ENCODE data around the gene TACC2.
A peak's percentile ranks its signal among the peaks of the same experiment; 100 is the strongest.

The TACC2 gene

GRCh38 chr10:122151121-122151694, 162.2 kb downstream of the TACC2 start:
- DNase-seq, result no peak
- Histone ChIP-seq H3K9me3 (ENCODE audit: control insufficient read depth, low read length) (no peaks in the 10 kb centered on the region), H3K4me3 (ENCODE audit: insufficient read depth in 1 of 2, low read depth in 1 of 2, low read length in 2 of 2) (no peak overlapping the region), H2BK5ac (ENCODE audit: low read depth, low read length, poor library complexity, severe bottlenecking) (no peak overlapping the region), H3K27ac (ENCODE audit: low read length, poor library complexity, severe bottlenecking) (no peak overlapping the region), H2BK12ac (ENCODE audit: low read length in 2 of 2) (no peak overlapping the region), H4K91ac (ENCODE audit: low read length) (peak overlapping the region; percentile 6), H3K36me3 (ENCODE audit: control insufficient read depth in 1 of 2, insufficient read depth in 2 of 2, low read depth in 1 of 2, low read length in 2 of 2) (peaks cover 0 to 9% of the 10 kb centered on the region in 2 experiments), H3K4ac (ENCODE audit: low read depth in 1 of 2, low read length in 2 of 2) (no peak overlapping the region), H3K14ac (ENCODE audit: low read length in 2 of 2) (no peak overlapping the region), H2BK120ac (ENCODE audit: low read depth, low read length) (no peak overlapping the region), H4K8ac (ENCODE audit: low read length) (no peak overlapping the region), H2BK15ac (ENCODE audit: low read depth, poor library complexity, severe bottlenecking) (no peak overlapping the region), H3K18ac (ENCODE audit: low read depth in 1 of 2, low read length in 2 of 2) (no peak overlapping the region), H3K9ac (ENCODE audit: low read length) (no peak overlapping the region), H3K27me3 (ENCODE audit: control insufficient read depth in 1 of 2, insufficient read depth in 1 of 2, low read length in 2 of 2) (no peaks in the 10 kb centered on the region), H2AFZ (ENCODE audit: low read depth, low read length) (no peak overlapping the region), H3K4me1 (ENCODE audit: control insufficient read depth, insufficient read depth, low read depth, low read length) (peaks cover 25% of the 10 kb centered on the region), H2AK5ac (ENCODE audit: low read length, severe bottlenecking) (no peak overlapping the region), H3K4me2 (ENCODE audit: low read length, poor library complexity, severe bottlenecking) (no peak overlapping the region), H3K79me1 (replicated peaks; ENCODE audit: low read length, poor library complexity, severe bottlenecking) (peaks cover 37% of the 10 kb centered on the region), H3K23ac (ENCODE audit: low read length in 2 of 2) (no peak overlapping the region)
- 98% methylated on average over 5 of the region's 5 CpGs for WGBS

- Histone ChIP-seq H3K36me3 (ENCODE audit: control insufficient read depth in 1 of 2, insufficient read depth in 2 of 2, low read depth in 1 of 2, low read length in 2 of 2) (peaks cover 0 to 9% of the 10 kb centered on the region in 2 experiments), H3K18ac (ENCODE audit: low read depth in 1 of 2, low read length in 2 of 2) (peak overlapping the region in 1 of 2 experiments; percentile 28), H3K4me1 (ENCODE audit: control insufficient read depth, insufficient read depth, low read depth, low read length) (peaks cover 23% of the 10 kb centered on the region), H2BK120ac (ENCODE audit: low read depth, low read length) (no peak overlapping the region), H3K9ac (ENCODE audit: low read length) (peak overlapping the region; percentile 69), H2BK12ac (ENCODE audit: low read length in 2 of 2) (no peak overlapping the region), H3K23ac (ENCODE audit: low read length in 2 of 2) (no peak overlapping the region), H2AK5ac (ENCODE audit: low read length, severe bottlenecking) (no peak overlapping the region), H2AFZ (ENCODE audit: low read depth, low read length) (no peak overlapping the region), H2BK5ac (ENCODE audit: low read depth, low read length, poor library complexity, severe bottlenecking) (no peak overlapping the region), H3K27ac (ENCODE audit: low read length, poor library complexity, severe bottlenecking) (no peak overlapping the region), H3K4me2 (ENCODE audit: low read length, poor library complexity, severe bottlenecking) (no peak overlapping the region), H3K79me1 (replicated peaks; ENCODE audit: low read length, poor library complexity, severe bottlenecking) (peaks cover 41% of the 10 kb centered on the region), H4K8ac (ENCODE audit: low read length) (peak overlapping the region; percentile 80), H3K27me3 (ENCODE audit: control insufficient read depth in 1 of 2, insufficient read depth in 1 of 2, low read length in 2 of 2) (no peaks in the 10 kb centered on the region), H2BK15ac (ENCODE audit: low read depth, poor library complexity, severe bottlenecking) (no peak overlapping the region), H3K14ac (ENCODE audit: low read length in 2 of 2) (peak overlapping the region in 1 of 2 experiments; percentile 87), H4K91ac (ENCODE audit: low read length) (peak overlapping the region; percentile 25), H3K9me3 (ENCODE audit: control insufficient read depth, low read length) (no peaks in the 10 kb centered on the region), H3K4ac (ENCODE audit: low read depth in 1 of 2, low read length in 2 of 2) (no peak overlapping the region), H3K4me3 (ENCODE audit: insufficient read depth in 1 of 2, low read depth in 1 of 2, low read length in 2 of 2) (no peak overlapping the region)
- no peak for DNase-seq
- 97% methylated on average over 9 of the region's 9 CpGs for WGBS
Measured at GRCh38 chr10:122152544-122152943, 163.6 kb downstream of the TACC2 start.

GRCh38 chr10:122154031-122154544, 165.1 kb downstream of the TACC2 start:
- Histone ChIP-seq H2BK5ac (ENCODE audit: low read depth, low read length, poor library complexity, severe bottlenecking) (no peak overlapping the region), H3K9ac (ENCODE audit: low read length) (peak overlapping the region; percentile 74), H2AK5ac (ENCODE audit: low read length, severe bottlenecking) (no peak overlapping the region), H3K27ac (ENCODE audit: low read length, poor library complexity, severe bottlenecking) (no peak overlapping the region), H3K9me3 (ENCODE audit: control insufficient read depth, low read length) (no peaks in the 10 kb centered on the region), H3K27me3 (ENCODE audit: control insufficient read depth in 1 of 2, insufficient read depth in 1 of 2, low read length in 2 of 2) (no peaks in the 10 kb centered on the region), H3K36me3 (ENCODE audit: control insufficient read depth in 1 of 2, insufficient read depth in 2 of 2, low read depth in 1 of 2, low read length in 2 of 2) (peaks cover 0 to 13% of the 10 kb centered on the region in 2 experiments), H2BK120ac (ENCODE audit: low read depth, low read length) (no peak overlapping the region), H3K4me2 (ENCODE audit: low read length, poor library complexity, severe bottlenecking) (no peak overlapping the region), H2BK12ac (ENCODE audit: low read length in 2 of 2) (no peak overlapping the region), H3K4me1 (ENCODE audit: control insufficient read depth, insufficient read depth, low read depth, low read length) (peaks cover 11% of the 10 kb centered on the region), H3K4ac (ENCODE audit: low read depth in 1 of 2, low read length in 2 of 2) (no peak overlapping the region), H2BK15ac (ENCODE audit: low read depth, poor library complexity, severe bottlenecking) (no peak overlapping the region), H4K91ac (ENCODE audit: low read length) (no peak overlapping the region), H3K79me1 (replicated peaks; ENCODE audit: low read length, poor library complexity, severe bottlenecking) (peaks cover 50% of the 10 kb centered on the region), H4K8ac (ENCODE audit: low read length) (peak overlapping the region; percentile 1), H3K23ac (ENCODE audit: low read length in 2 of 2) (no peak overlapping the region), H3K4me3 (ENCODE audit: insufficient read depth in 1 of 2, low read depth in 1 of 2, low read length in 2 of 2) (no peak overlapping the region), H3K18ac (ENCODE audit: low read depth in 1 of 2, low read length in 2 of 2) (no peak overlapping the region), H3K14ac (ENCODE audit: low read length in 2 of 2) (no peak overlapping the region), H2AFZ (ENCODE audit: low read depth, low read length) (no peak overlapping the region)
- DNase-seq, result no peak
- 82% methylated on average over 10 of the region's 10 CpGs for WGBS

- Histone ChIP-seq H3K4ac (ENCODE audit: low read depth in 1 of 2, low read length in 2 of 2) (no peak overlapping the region), H2BK120ac (ENCODE audit: low read depth, low read length) (no peak overlapping the region), H3K27me3 (ENCODE audit: control insufficient read depth in 1 of 2, insufficient read depth in 1 of 2, low read length in 2 of 2) (no peaks in the 10 kb centered on the region), H3K23ac (ENCODE audit: low read length in 2 of 2) (no peak overlapping the region), H3K9me3 (ENCODE audit: control insufficient read depth, low read length) (no peaks in the 10 kb centered on the region), H2BK12ac (ENCODE audit: low read length in 2 of 2) (no peak overlapping the region), H3K36me3 (ENCODE audit: control insufficient read depth in 1 of 2, insufficient read depth in 2 of 2, low read depth in 1 of 2, low read length in 2 of 2) (peaks cover 0 to 15% of the 10 kb centered on the region in 2 experiments), H4K91ac (ENCODE audit: low read length) (no peak overlapping the region), H2BK5ac (ENCODE audit: low read depth, low read length, poor library complexity, severe bottlenecking) (no peak overlapping the region), H2BK15ac (ENCODE audit: low read depth, poor library complexity, severe bottlenecking) (no peak overlapping the region), H3K14ac (ENCODE audit: low read length in 2 of 2) (no peak overlapping the region), H3K79me1 (replicated peaks; ENCODE audit: low read length, poor library complexity, severe bottlenecking) (peaks cover 52% of the 10 kb centered on the region), H3K18ac (ENCODE audit: low read depth in 1 of 2, low read length in 2 of 2) (no peak overlapping the region), H4K8ac (ENCODE audit: low read length) (no peak overlapping the region), H3K9ac (ENCODE audit: low read length) (peak overlapping the region; percentile 74), H2AK5ac (ENCODE audit: low read length, severe bottlenecking) (no peak overlapping the region), H3K4me2 (ENCODE audit: low read length, poor library complexity, severe bottlenecking) (no peak overlapping the region), H3K27ac (ENCODE audit: low read length, poor library complexity, severe bottlenecking) (no peak overlapping the region), H2AFZ (ENCODE audit: low read depth, low read length) (no peak overlapping the region), H3K4me3 (ENCODE audit: insufficient read depth in 1 of 2, low read depth in 1 of 2, low read length in 2 of 2) (peak overlapping the region in 1 of 2 experiments; percentile 60), H3K4me1 (ENCODE audit: control insufficient read depth, insufficient read depth, low read depth, low read length) (peaks cover 5% of the 10 kb centered on the region)
- peak; percentile 32 for DNase-seq
- WGBS, result 75% methylated on average over 19 of the region's 22 CpGs
Measured at GRCh38 chr10:122154545-122155366, 165.8 kb downstream of the TACC2 start.

Data from mesenchymal stem cell (in vitro differentiated cells and primary cell).